ENCODE results near the gene MT1G.

DNA sequence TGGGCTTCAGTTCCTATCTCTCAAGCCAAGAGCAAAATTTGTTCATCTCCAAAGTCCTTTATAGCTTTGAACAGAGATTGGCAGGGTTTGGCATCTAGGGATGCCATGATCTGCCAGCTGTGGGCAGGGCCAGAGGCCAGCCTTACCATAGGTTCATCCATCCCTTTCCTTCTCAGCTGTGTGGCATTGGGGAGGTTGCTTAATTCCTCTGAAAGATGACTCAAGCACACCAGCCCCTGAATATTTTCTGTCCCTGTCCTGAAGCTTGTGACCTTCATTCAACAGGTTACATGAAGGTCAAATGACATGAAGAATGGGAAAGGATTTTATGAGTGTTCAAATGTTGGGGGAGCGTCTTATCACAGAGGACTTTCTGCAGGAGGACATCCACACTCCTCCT is 3.4 kb downstream of the MT1G start:
- TF ChIP-seq, protein P1, sequence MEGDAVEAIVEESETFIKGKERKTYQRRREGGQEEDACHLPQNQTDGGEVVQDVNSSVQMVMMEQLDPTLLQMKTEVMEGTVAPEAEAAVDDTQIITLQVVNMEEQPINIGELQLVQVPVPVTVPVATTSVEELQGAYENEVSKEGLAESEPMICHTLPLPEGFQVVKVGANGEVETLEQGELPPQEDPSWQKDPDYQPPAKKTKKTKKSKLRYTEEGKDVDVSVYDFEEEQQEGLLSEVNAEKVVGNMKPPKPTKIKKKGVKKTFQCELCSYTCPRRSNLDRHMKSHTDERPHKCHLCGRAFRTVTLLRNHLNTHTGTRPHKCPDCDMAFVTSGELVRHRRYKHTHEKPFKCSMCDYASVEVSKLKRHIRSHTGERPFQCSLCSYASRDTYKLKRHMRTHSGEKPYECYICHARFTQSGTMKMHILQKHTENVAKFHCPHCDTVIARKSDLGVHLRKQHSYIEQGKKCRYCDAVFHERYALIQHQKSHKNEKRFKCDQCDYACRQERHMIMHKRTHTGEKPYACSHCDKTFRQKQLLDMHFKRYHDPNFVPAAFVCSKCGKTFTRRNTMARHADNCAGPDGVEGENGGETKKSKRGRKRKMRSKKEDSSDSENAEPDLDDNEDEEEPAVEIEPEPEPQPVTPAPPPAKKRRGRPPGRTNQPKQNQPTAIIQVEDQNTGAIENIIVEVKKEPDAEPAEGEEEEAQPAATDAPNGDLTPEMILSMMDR (IDR thresholded peaks at IDR 0.05): no peak
- TF ChIP-seq POLR2AphosphoS5 (IDR thresholded peaks at IDR 0.05): no peak
- no peak for TF ChIP-seq EP300 (IDR thresholded peaks at IDR 0.05)
